Right atrium auricular region (tissue), 2 donors: ENCODE measurements around the gene CCDC181. TPM values are rescaled to one million over a fixed set of nuclear protein-coding genes. Genes with fewer than 3 reads are reported as not detected.

Experiments used
- DNase-seq: peaks from one replicate; pipeline ENCODE4 v3.0.0-alpha.2; 2019; ENCODE audit warnings: low spot score
- H3K27ac ChIP-seq, 2 donors: fragments of 200-600 bp; sonication (generic); 1 replicate in 1 of 2; 2 replicates in 1 of 2; pipeline ENCODE4 v1.5.1; 2016 to 2019
- H3K27me3 ChIP-seq, 2 donors: fragments of 200-600 bp; sonication (generic); one replicate each; pipeline versions ENCODE4 v1.5.1 to v1.6.0; 2017 to 2019
- H3K36me3 ChIP-seq: fragments of 200-600 bp; sonication (generic); one replicate; pipeline ENCODE4 v1.5.1; 2016
- H3K4me1 ChIP-seq, 2 donors: fragments of 200-600 bp; sonication (generic); one replicate each; pipeline versions ENCODE4 v1.5.1 to v1.6.0; 2017 to 2019
- H3K4me3 ChIP-seq, 2 donors: fragments of 200-600 bp; sonication (generic); 1 replicate in 1 of 2; 2 replicates in 1 of 2; pipeline ENCODE4 v1.5.1; 2017 to 2019; ENCODE audit warnings: mild to moderate bottlenecking in 1 of 2, moderate library complexity in 1 of 2
- H3K9me3 ChIP-seq, 2 donors: fragments of 200-600 bp; sonication (generic); one replicate each; pipeline ENCODE4 v1.5.1; 2019
- CTCF ChIP-seq, 2 donors: fragments of 200-600 bp; sonication (generic); IDR thresholded peaks; one replicate each; pipeline ENCODE4 v1.5.1; 2019; ENCODE audit warnings: antibody characterized with exemption in 2 of 2
- total RNA-seq, 2 donors: library from RNA; depleted of rRNA; stranded (reverse); fragments of >200 nt; gene quantifications; one replicate each; pipeline ENCODE4 v1.1.0, GENCODE V29; 2016

CCDC181 gene
- total RNA-seq, 2 donors from 2014 or later = 0.37 to 1.9 TPM

GRCh38 chr1:169361281-169361680 is 66.0 kb downstream of the CCDC181 start:
- no peaks in the 10 kb centered on the region for H3K36me3 ChIP-seq
- H3K4me3 ChIP-seq = no peak overlapping the region
- no peaks in the 10 kb centered on the region for H3K9me3 ChIP-seq
- no peaks in the 10 kb centered on the region for H3K27me3 ChIP-seq
- no peak overlapping the region for H3K27ac ChIP-seq
- no peaks in the 10 kb centered on the region for H3K4me1 ChIP-seq
- no peak for DNase-seq
- TF ChIP-seq CTCF (IDR thresholded peaks at IDR 0.05) = no peak

- no peak for TF ChIP-seq CTCF (IDR thresholded peaks at IDR 0.05)
- no peaks in the 10 kb centered on the region for H3K9me3 ChIP-seq
- no peaks in the 10 kb centered on the region for H3K36me3 ChIP-seq
- no peak for DNase-seq
- H3K27ac ChIP-seq = no peak overlapping the region
- no peak overlapping the region for H3K4me3 ChIP-seq
- H3K4me1 ChIP-seq = no peaks in the 10 kb centered on the region
- no peaks in the 10 kb centered on the region for H3K27me3 ChIP-seq
Measured at GRCh38 chr1:169360415-169360814, 66.9 kb downstream of the CCDC181 start.

GRCh38 chr1:169348383-169349036 is 78.8 kb downstream of the CCDC181 start:
- peak; percentile 55 to 83 for TF ChIP-seq CTCF (IDR thresholded peaks at IDR 0.05)
- H3K9me3 ChIP-seq = peaks cover 0 to 8% of the 10 kb centered on the region in 2 donors
- H3K4me1 ChIP-seq = no peaks in the 10 kb centered on the region
- DNase-seq = no peak
- H3K27me3 ChIP-seq = no peaks in the 10 kb centered on the region
- H3K4me3 ChIP-seq = no peak overlapping the region
- H3K36me3 ChIP-seq = no peaks in the 10 kb centered on the region
- H3K27ac ChIP-seq = no peak overlapping the region

GRCh38 chr1:169347688-169348382 is 79.4 kb downstream of the CCDC181 start:
- Histone ChIP-seq H3K36me3 (no peaks in the 10 kb centered on the region), H3K4me3 (no peak overlapping the region), H3K27me3 (no peaks in the 10 kb centered on the region), H3K27ac (no peak overlapping the region), H3K4me1 (no peaks in the 10 kb centered on the region), H3K9me3 (peaks cover 0 to 2% of the 10 kb centered on the region in 2 donors)
- no peak for DNase-seq
- TF ChIP-seq CTCF (IDR thresholded peaks at IDR 0.05) = no peak

GRCh38 chr1:169346036-169346589 is 81.2 kb downstream of the CCDC181 start:
- no peak for DNase-seq
- no peak for TF ChIP-seq CTCF (IDR thresholded peaks at IDR 0.05)
- Histone ChIP-seq H3K4me1 (no peaks in the 10 kb centered on the region), H3K36me3 (no peaks in the 10 kb centered on the region), H3K9me3 (no peaks in the 10 kb centered on the region), H3K4me3 (no peak overlapping the region), H3K27me3 (no peaks in the 10 kb centered on the region), H3K27ac (no peak overlapping the region)
